HEK293T (cell line): ENCODE results near the gene ZIC4.

Experiments
- ARNT ChIP-seq: fragments of 450-650 bp; IDR thresholded peaks from 2 replicates; pipeline ENCODE4 v1.6.1; 2017; ENCODE audit warnings: mild to moderate bottlenecking
- BHLHE40 ChIP-seq: fragments of 450-650 bp; IDR thresholded peaks from 2 replicates; pipeline ENCODE4 v1.6.1; 2016; ENCODE audit warnings: mild to moderate bottlenecking, moderate library complexity, borderline replicate concordance
- CTBP1 ChIP-seq: fragments of 450-650 bp; IDR thresholded peaks from 2 replicates; pipeline ENCODE4 v1.6.1; 2016; ENCODE audit warnings: borderline replicate concordance
- ELF4 ChIP-seq: fragments of 450-650 bp; IDR thresholded peaks from 2 replicates; pipeline ENCODE4 v1.6.1; 2017; ENCODE audit warnings: antibody characterized with exemption
- FOXA1 ChIP-seq: fragments of 450-650 bp; IDR thresholded peaks from 2 replicates; pipeline ENCODE4 v1.6.1; 2016; ENCODE audit warnings: mild to moderate bottlenecking
- FOXK2 ChIP-seq: fragments of 450-650 bp; IDR thresholded peaks from 2 replicates; pipeline ENCODE4 v1.6.1; 2016; ENCODE audit warnings: mild to moderate bottlenecking
- FOXM1 ChIP-seq: fragments of 450-650 bp; IDR thresholded peaks from 2 replicates; pipeline ENCODE4 v1.6.1; 2017; ENCODE audit warnings: mild to moderate bottlenecking, borderline replicate concordance
- HDGF ChIP-seq: fragments of 450-650 bp; IDR thresholded peaks from 2 replicates; pipeline ENCODE4 v1.6.1; 2017; ENCODE audit warnings: antibody characterized with exemption, borderline replicate concordance
- NFRKB ChIP-seq: fragments of 450-650 bp; IDR thresholded peaks from 2 replicates; pipeline ENCODE4 v1.6.1; 2016; ENCODE audit warnings: mild to moderate bottlenecking, moderate library complexity
- SP1 ChIP-seq: fragments of 450-650 bp; IDR thresholded peaks from 2 replicates; pipeline ENCODE4 v1.6.1; 2017
- SUZ12 ChIP-seq: fragments of 450-650 bp; IDR thresholded peaks from 2 replicates; pipeline ENCODE4 v1.6.1; 2016; ENCODE audit warnings: mild to moderate bottlenecking
- TARDBP ChIP-seq: fragments of 450-650 bp; IDR thresholded peaks from 2 replicates; pipeline ENCODE4 v1.6.1; 2016
- ZNF384 ChIP-seq: fragments of 450-650 bp; IDR thresholded peaks from 2 replicates; pipeline ENCODE4 v1.6.1; 2016
- TF ChIP-seq, protein P1 (sequence below): fragments of 450-650 bp; IDR thresholded peaks from 2 replicates; pipeline ENCODE4 v1.6.1; 2016

DNA sequence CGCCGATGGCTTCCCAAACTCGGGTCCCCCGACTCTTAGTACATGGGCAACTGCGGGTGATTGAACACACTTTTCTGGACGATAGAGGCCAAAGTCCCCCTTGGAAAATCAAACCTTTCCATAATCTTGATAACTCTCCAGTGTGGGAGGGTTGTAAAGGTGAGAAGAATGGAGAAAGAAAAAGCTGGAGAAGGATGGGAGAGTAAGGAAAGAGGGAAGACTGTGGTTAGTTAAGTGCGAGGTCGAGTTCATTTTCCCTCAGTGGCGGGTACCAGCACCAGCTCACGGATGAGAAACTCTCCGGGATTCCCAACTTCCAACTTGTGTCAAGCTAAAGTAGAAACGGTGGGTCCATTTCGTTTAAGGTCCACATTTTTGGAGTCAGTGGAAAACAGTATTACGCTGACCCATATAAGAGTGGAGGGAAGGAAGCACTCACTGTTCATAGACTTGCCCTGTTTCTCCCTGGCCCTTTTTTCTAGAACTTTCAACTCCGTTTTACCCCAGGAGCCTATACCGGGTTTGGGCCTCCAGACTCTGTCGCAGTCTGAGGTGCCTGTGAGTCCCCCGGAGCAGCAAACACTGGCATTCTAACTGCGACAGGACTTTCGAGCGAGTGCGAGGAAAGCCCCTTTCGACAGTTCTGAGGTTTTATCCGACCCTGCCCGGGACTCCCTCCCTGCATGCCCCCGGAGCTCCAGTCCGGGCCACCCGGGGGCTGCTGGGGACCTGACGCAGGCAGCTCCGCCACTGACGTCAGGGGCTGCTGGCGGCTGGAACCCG lies 17.6 kb upstream of the ZIC4 start:
- TF ChIP-seq FOXA1 (no peak), BHLHE40 (no peak), FOXM1 (no peak), TARDBP (no peak), NFRKB (no peak), SP1 (no peak), ARNT (no peak), HDGF (no peak), ZNF384 (no peak), SUZ12 (no peak), FOXK2 (no peak), ELF4 (no peak), CTBP1 (no peak)
- TF ChIP-seq, protein P1, sequence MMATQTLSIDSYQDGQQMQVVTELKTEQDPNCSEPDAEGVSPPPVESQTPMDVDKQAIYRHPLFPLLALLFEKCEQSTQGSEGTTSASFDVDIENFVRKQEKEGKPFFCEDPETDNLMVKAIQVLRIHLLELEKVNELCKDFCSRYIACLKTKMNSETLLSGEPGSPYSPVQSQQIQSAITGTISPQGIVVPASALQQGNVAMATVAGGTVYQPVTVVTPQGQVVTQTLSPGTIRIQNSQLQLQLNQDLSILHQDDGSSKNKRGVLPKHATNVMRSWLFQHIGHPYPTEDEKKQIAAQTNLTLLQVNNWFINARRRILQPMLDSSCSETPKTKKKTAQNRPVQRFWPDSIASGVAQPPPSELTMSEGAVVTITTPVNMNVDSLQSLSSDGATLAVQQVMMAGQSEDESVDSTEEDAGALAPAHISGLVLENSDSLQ, result no peak
